ENCODE measurements around the gene TRIM7.

Gene TRIM7

GRCh38 chr5:181224390-181225229 is 19.6 kb upstream of the TRIM7 start:
- TF ChIP-seq CTCF (IDR thresholded peaks at IDR 0.05), result no peak
- Mint-ChIP-seq H3K9me3 (peaks cover 6% of the 10 kb centered on the region), H3K4me1 (peaks cover 22% of the 10 kb centered on the region), H3K4me3 (peak overlapping the region; percentile 98), H3K27ac (peak overlapping the region; percentile 98), H3K36me3 (ENCODE audit: low read depth) (peaks cover 12% of the 10 kb centered on the region), H3K27me3 (ENCODE audit: low read depth, poor library complexity) (peaks cover 16% of the 10 kb centered on the region)
- DNase-seq, result no peak

GRCh38 chr5:181223729-181224389 is 18.9 kb upstream of the TRIM7 start:
- TF ChIP-seq CTCF (IDR thresholded peaks at IDR 0.05), result no peak
- H3K27me3 Mint-ChIP-seq (ENCODE audit: low read depth, poor library complexity), result peaks cover 17% of the 10 kb centered on the region
- H3K4me1 Mint-ChIP-seq, result peaks cover 22% of the 10 kb centered on the region
- peak overlapping the region; percentile 98 for H3K27ac Mint-ChIP-seq
- H3K9me3 Mint-ChIP-seq, result peaks cover 6% of the 10 kb centered on the region
- DNase-seq, result peak; percentile 87
- peaks cover 5% of the 10 kb centered on the region for H3K36me3 Mint-ChIP-seq (ENCODE audit: low read depth)
- peak overlapping the region; percentile 98 for H3K4me3 Mint-ChIP-seq

- no peak for TF ChIP-seq CTCF (IDR thresholded peaks at IDR 0.05)
- Mint-ChIP-seq H3K27ac (peak within 1 kb of the TSS; percentile 98), H3K27me3 (ENCODE audit: low read depth, poor library complexity) (peaks cover 20% of the 10 kb centered on the region), H3K4me1 (peaks cover 22% of the 10 kb centered on the region), H3K4me3 (peak within 1 kb of the TSS; percentile 98), H3K36me3 (ENCODE audit: low read depth) (peaks cover 5% of the 10 kb centered on the region), H3K9me3 (peaks cover 6% of the 10 kb centered on the region)
- DNase-seq, result peak; percentile 99
Measured at GRCh38 chr5:181223058-181223728, 18.2 kb upstream of the TRIM7 start, which contains the start of gene TRIM41. TRIM41 (plus strand) TSS chr5:181223281; CDS start chr5:181224000, 719 bp downstream.

GRCh38 chr5:181222630-181223057 is 17.6 kb upstream of the TRIM7 start:
- DNase-seq, result no peak

More at GRCh38 chr5:181222630-181223057, 17.6 kb upstream of the TRIM7 start:
- TF ChIP-seq CTCF (IDR thresholded peaks at IDR 0.05), result no peak
- Mint-ChIP-seq H3K27ac (peak overlapping the region; percentile 96), H3K9me3 (peaks cover 6% of the 10 kb centered on the region), H3K27me3 (ENCODE audit: low read depth, poor library complexity) (peaks cover 25% of the 10 kb centered on the region), H3K36me3 (ENCODE audit: low read depth) (peaks cover 5% of the 10 kb centered on the region), H3K4me1 (peaks cover 25% of the 10 kb centered on the region), H3K4me3 (peak overlapping the region; percentile 98)

Measured in nephron progenitor cell (in vitro differentiated cells).